ENCODE measurements around the gene CHAT.

The CHAT gene

DNA sequence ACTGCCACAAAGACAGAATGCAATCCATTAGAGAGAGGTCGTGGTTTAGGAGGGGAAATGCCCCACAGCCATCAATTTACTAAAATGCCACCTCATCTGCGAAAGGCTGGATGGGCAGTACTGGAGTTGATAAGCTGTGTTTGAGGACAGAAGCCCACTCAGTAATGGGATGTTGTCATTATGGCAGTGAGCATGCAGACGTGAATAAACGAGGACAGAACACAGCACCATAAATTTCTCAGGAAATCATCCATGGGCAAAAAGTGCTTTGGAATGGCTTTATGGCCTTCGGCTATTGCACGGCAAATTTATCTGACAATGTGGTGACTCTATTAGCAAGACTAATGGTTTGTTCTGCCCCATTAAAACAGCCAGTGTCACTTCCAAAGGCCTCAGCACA lies 49.8 kb downstream of the CHAT start:
- H3K27ac ChIP-seq (replicated peaks), result no peak overlapping the region
- TF ChIP-seq, protein P1, sequence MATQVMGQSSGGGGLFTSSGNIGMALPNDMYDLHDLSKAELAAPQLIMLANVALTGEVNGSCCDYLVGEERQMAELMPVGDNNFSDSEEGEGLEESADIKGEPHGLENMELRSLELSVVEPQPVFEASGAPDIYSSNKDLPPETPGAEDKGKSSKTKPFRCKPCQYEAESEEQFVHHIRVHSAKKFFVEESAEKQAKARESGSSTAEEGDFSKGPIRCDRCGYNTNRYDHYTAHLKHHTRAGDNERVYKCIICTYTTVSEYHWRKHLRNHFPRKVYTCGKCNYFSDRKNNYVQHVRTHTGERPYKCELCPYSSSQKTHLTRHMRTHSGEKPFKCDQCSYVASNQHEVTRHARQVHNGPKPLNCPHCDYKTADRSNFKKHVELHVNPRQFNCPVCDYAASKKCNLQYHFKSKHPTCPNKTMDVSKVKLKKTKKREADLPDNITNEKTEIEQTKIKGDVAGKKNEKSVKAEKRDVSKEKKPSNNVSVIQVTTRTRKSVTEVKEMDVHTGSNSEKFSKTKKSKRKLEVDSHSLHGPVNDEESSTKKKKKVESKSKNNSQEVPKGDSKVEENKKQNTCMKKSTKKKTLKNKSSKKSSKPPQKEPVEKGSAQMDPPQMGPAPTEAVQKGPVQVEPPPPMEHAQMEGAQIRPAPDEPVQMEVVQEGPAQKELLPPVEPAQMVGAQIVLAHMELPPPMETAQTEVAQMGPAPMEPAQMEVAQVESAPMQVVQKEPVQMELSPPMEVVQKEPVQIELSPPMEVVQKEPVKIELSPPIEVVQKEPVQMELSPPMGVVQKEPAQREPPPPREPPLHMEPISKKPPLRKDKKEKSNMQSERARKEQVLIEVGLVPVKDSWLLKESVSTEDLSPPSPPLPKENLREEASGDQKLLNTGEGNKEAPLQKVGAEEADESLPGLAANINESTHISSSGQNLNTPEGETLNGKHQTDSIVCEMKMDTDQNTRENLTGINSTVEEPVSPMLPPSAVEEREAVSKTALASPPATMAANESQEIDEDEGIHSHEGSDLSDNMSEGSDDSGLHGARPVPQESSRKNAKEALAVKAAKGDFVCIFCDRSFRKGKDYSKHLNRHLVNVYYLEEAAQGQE (IDR thresholded peaks at IDR 0.05; ENCODE audit: insufficient replicate concordance, low read depth), result no peak
- TF ChIP-seq SPI1 (IDR thresholded peaks at IDR 0.05; ENCODE audit: borderline replicate concordance, low read depth), result no peak
- TF ChIP-seq, protein P2, sequence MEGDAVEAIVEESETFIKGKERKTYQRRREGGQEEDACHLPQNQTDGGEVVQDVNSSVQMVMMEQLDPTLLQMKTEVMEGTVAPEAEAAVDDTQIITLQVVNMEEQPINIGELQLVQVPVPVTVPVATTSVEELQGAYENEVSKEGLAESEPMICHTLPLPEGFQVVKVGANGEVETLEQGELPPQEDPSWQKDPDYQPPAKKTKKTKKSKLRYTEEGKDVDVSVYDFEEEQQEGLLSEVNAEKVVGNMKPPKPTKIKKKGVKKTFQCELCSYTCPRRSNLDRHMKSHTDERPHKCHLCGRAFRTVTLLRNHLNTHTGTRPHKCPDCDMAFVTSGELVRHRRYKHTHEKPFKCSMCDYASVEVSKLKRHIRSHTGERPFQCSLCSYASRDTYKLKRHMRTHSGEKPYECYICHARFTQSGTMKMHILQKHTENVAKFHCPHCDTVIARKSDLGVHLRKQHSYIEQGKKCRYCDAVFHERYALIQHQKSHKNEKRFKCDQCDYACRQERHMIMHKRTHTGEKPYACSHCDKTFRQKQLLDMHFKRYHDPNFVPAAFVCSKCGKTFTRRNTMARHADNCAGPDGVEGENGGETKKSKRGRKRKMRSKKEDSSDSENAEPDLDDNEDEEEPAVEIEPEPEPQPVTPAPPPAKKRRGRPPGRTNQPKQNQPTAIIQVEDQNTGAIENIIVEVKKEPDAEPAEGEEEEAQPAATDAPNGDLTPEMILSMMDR (IDR thresholded peaks at IDR 0.05; ENCODE audit: insufficient read depth, low read length), result no peak
- no peak for TF ChIP-seq GABPA (IDR thresholded peaks at IDR 0.05; ENCODE audit: low read depth)
- no peak for TF ChIP-seq POLR2AphosphoS5 (IDR thresholded peaks at IDR 0.05; ENCODE audit: low read depth)
- DNase-seq (ENCODE audit: low read depth in 1 of 2, low spot score in 1 of 2), result no peak
- H3K4me3 ChIP-seq (replicated peaks; ENCODE audit: insufficient read depth, low read length), result no peak overlapping the region
- no peaks in the 10 kb centered on the region for H3K27me3 ChIP-seq (ENCODE audit: insufficient read depth, poor library complexity, severe bottlenecking)

DNA sequence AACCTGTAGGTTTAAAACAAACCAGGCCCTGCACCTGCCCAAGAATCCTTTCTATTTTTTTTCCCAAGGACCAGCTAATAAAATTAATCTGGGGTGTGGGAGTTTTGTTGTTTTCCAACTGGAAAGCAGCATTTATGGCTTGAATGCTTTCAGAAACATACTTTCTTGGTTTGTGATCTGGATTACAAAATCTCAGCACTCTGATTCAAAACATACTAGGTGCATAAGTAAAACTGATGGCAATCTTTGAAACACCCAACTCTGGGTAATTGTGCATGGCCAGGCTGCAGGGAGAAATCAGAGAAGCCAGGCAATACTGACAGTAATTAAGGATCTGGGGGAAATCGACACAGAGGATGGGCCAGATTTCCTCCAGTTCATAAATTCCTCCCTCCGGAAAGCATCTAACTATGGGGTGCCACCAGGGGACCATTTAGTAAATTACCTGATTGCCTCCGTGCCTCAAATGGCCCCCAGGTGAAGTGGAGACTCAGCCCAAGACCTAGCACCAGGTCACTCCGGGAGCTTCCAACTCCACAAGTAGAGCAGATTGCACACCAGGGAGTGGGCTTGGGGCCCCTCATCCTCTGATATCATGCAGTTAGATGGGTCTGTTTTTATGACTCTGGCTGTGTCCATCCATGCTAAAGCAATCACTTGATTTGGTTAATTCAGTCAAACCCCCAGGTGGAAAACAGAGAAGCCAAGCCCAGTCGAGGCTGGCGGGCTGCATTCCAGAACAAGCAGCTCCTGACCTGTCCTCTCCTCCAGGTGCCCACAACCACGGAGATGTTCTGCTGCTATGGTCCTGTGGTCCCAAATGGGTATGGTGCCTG lies 50.4 kb downstream of the CHAT start:
- Histone ChIP-seq H3K4me3 (replicated peaks; ENCODE audit: insufficient read depth, low read length) (no peak overlapping the region), H3K27ac (replicated peaks) (no peak overlapping the region), H3K27me3 (ENCODE audit: insufficient read depth, poor library complexity, severe bottlenecking) (peaks cover 2% of the 10 kb centered on the region)
- no peak for DNase-seq (ENCODE audit: low read depth in 1 of 2, low spot score in 1 of 2)
- no peak for TF ChIP-seq POLR2AphosphoS5 (IDR thresholded peaks at IDR 0.05; ENCODE audit: low read depth)
- TF ChIP-seq, protein P2 (IDR thresholded peaks at IDR 0.05; ENCODE audit: insufficient read depth, low read length), result no peak
- TF ChIP-seq GABPA (IDR thresholded peaks at IDR 0.05; ENCODE audit: low read depth), result no peak
- no peak for TF ChIP-seq SPI1 (IDR thresholded peaks at IDR 0.05; ENCODE audit: borderline replicate concordance, low read depth)
- TF ChIP-seq, protein P1 (IDR thresholded peaks at IDR 0.05; ENCODE audit: insufficient replicate concordance, low read depth), result no peak

DNA sequence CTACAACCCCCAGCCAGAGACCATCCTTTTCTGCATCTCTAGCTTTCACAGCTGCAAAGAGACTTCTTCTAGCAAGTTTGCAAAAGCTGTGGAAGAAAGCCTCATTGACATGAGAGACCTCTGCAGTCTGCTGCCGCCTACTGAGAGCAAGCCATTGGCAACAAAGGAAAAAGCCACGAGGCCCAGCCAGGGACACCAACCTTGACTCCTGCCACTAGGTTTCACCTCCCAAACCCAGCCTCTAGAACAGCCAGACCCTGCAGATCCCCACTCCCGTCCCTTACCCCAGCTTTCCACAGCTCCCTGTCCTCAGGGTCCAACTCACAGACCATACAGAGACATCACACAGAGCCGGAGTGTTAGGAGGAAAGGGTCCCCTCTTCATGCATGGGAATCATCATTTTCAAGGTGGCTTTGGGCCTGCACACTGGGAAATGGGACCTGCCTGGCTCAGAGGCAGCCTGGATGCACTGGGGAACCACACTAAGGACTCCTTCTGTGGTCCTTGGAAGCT lies 51.1 kb downstream of the CHAT start:
- H3K27me3 ChIP-seq (ENCODE audit: insufficient read depth, poor library complexity, severe bottlenecking), result peaks cover 2% of the 10 kb centered on the region
- no peak overlapping the region for H3K4me3 ChIP-seq (replicated peaks; ENCODE audit: insufficient read depth, low read length)
- TF ChIP-seq, protein P1 (IDR thresholded peaks at IDR 0.05; ENCODE audit: insufficient replicate concordance, low read depth), result no peak
- TF ChIP-seq, protein P2 (IDR thresholded peaks at IDR 0.05; ENCODE audit: insufficient read depth, low read length), result no peak
- TF ChIP-seq POLR2AphosphoS5 (IDR thresholded peaks at IDR 0.05; ENCODE audit: low read depth) (no peak), GABPA (IDR thresholded peaks at IDR 0.05; ENCODE audit: low read depth) (no peak), SPI1 (IDR thresholded peaks at IDR 0.05; ENCODE audit: borderline replicate concordance, low read depth) (no peak)
- DNase-seq (ENCODE audit: low read depth in 1 of 2, low spot score in 1 of 2), result no peak
- no peak overlapping the region for H3K27ac ChIP-seq (replicated peaks)

Data from HL-60 (cell line).